Ishikawa (cell line): ENCODE measurements around the gene ABCA2.

Experiments used
- MAX ChIP-seq: IDR thresholded peaks from 2 replicates; pipeline ENCODE4 v1.6.1; 2012
- RAD21 ChIP-seq: IDR thresholded peaks from 2 replicates; pipeline ENCODE4 v1.6.1; 2012; ENCODE audit warnings: low read depth
- TAF1 ChIP-seq: IDR thresholded peaks from 2 replicates; pipeline ENCODE4 v1.6.1; 2012; ENCODE audit warnings: low read depth, mild to moderate bottlenecking
- TCF12 ChIP-seq: IDR thresholded peaks from 2 replicates; pipeline ENCODE4 v1.6.1; 2012; ENCODE audit warnings: low read depth
- TEAD4 ChIP-seq: IDR thresholded peaks from 2 replicates; pipeline ENCODE4 v1.6.1; 2012

GRCh38 chr9:137011156-137011555, 16.9 kb downstream of the ABCA2 start:
- TF ChIP-seq RAD21: no peak
- TF ChIP-seq TAF1: no peak
- TF ChIP-seq MAX: no peak
- TF ChIP-seq TCF12: no peak
- TF ChIP-seq TEAD4: no peak
